GM18873 (cell line): ENCODE results near the gene TAF8.

Source experiments
- ATAC-seq: cut with Tn5 transposase; IDR thresholded peaks from one replicate; pipeline ENCODE4 v1.9.1; 2021; ENCODE audit warnings: mild to moderate bottlenecking, moderate library complexity, moderate number of reproducible peaks; ENCODE audit not compliant: unreplicated experiment, low FRiP score

TAF8 gene

GRCh38 chr6:42049948-42050296 is 402 bp upstream of the TAF8 start:
- no peak for ATAC-seq

- ATAC-seq, result no peak
Observed at GRCh38 chr6:42051268-42051653, 937 bp downstream of the TAF8 start.

DNA sequence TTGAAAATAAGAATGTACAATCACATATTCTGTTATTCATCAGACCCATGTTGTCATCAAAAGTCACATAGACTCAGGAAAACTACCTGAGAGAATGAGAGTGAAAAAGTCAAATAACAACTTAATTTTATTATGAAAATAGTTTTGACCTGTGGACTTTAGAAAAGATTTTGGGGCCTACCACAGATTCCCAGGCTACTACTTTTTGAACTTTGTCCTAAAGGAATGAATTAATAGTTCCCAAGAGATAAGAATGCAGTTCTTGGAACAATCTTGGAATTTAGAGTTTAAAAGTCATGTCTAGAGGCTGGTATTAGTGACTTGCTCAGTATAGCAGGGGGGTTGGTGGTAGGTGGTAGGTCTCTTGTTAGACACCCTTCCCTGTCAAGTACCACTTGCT is 3.3 kb downstream of the TAF8 start:
- ATAC-seq, result no peak

DNA sequence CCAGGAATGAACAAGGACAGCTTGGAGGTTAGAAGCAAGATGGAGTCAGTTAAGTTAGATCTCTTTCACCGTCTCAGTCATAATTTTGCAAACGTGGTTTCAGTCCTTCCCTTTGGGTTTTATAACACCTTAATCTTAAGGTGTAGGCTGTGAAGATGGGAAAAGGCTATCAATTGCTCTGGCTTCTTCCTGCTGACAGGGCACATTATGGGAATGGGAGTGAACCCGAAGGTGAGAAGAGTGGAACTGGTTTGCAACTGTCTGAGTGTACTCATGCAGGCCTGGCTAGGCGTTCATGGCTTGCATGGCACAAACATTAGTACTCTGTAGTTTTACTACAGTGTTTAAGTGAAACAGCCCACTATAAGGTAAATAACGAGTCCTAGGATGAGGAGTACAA is 9.4 kb downstream of the TAF8 start:
- no peak for ATAC-seq

DNA sequence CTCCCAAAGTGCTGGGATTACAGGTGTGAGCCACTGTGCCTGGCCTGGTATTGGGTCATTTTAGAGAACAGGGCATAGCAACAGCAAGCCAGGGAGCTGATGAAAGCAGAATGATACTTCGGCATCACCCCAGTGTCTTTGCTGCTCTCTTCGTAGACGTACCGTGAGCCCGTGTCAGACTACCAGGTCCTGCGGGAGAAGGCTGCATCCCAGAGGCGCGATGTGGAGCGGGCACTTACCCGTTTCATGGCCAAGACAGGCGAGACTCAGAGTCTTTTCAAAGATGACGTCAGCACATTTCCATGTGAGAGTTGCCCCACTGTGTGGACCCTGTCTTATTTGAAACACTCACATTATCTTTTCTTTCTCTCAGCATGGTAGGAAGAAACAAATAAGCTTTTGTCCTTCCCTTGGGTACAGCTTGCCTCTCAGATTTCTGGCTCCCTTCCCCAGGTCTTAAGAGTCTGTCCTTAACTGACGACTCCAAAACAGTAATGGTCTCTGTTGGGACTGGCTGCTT is 15.9 kb downstream of the TAF8 start:
- no peak for ATAC-seq

DNA sequence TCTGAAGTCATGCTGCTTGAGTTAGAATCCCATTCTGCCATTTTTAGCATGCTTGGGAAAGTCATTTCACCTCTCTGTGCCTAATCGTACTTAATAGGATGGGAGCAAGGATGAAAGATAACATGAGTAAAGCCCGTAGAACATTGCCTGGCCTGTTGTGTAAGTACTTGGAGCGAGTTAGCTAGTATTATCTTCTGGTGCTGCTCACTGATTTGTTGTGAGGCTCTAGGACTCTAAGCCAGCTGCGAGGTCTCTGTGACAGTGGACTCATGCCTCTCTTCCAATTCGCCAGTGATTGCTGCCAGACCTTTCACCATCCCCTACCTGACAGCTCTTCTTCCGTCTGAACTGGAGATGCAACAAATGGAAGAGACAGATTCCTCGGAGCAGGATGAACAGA is 17.8 kb downstream of the TAF8 start:
- no peak for ATAC-seq

DNA sequence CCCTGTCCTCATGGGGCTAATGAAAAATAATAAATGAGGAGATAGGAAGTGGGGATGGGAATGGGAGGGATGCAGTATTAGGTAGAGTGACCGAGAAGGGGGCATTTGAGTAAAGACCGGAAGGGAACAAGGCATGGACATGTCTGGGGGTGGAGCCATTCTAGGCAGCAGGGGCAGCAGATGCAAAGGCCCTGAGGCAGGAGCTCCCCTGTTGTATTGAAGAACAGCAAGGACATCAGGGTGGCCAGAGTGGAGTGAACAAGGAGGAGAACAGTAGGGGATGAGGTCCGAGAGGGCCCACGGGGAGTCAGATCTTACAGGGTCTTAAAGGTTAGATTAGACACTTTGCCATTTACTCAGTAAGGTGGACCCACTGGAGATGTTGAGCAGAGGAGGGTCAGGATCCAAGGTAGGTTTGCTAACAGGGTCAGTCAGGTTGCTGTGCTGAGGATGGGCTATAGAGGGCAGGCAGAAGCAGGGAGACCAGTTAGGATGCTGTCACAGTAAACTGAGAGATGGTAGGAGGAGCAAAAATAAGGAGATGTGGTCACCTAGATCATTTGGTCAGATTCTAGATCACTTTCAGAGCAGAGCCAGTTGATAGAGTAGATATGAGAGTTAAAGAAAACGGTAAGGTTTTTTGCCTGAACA is 18.7 kb downstream of the TAF8 start:
- ATAC-seq, result no peak

DNA sequence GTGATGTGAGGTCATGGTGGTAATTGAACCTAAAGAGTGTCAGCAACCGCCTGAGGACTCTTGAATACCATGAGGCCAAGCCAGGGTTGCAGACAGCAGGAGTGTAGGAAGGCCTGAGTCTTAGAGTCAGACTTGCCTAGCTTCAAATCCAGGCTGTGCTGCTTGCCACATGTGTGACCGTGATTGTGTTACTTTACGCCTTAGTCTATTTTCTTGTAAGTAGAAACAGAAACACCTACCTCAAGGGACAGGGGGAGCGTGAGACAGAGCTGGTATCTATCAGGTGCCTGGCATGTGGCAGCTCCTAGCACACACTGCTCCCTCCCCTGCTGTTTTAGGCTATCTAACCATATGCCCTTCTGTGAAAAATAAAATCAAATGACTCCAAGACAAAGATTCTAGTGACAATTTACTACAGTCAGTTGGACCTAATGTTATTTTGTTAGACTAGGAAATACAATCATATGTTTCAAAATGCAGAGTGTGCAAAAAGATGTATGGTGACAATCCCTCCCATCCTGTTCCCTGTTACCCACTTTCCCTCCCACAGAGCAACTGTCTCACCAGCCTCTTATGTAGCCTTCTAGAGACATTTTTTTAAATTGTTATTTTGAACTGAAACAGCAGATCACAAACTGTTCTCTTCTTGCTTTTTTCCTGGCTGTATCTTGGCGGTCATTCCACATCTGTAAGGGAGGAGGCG is 21.7 kb downstream of the TAF8 start:
- ATAC-seq, result no peak

- no peak for ATAC-seq
Observed at GRCh38 chr6:42073287-42073686, 23.0 kb downstream of the TAF8 start.

DNA sequence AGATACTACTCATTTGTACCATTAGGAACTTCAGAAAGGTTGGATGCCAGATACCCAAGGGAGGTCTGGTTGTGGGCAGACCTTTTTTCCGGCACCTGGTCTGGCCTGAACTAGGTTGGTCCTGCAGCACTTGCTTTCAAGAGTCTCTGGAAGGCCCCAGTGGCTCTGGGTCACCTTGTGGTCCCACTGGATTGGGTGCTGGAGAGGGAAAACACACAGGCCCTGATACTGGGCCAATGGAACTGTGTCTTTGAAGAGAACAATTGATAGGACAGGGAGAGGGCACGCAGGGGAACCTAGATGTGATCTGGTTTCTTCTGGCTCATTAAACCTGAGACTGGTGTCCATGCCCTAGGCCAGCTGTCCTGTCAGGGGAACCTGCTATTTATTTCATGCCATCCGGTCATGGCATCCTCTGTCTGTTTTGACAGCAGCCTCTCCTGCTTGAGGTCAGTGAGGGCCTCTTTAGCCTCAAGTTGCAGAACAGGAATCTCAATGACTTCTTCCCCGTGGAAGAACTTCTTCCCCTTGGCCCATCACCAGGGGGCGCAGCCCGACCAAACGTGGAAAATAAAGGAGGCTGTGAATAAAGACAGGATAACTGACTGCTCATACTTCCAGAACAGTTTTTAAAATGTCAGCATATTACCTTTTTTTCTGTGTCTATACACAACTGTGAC is 25.0 kb downstream of the TAF8 start:
- no peak for ATAC-seq

GRCh38 chr6:42078386-42078785 is 28.1 kb downstream of the TAF8 start:
- ATAC-seq, result no peak

GRCh38 chr6:42079941-42080464 is 29.7 kb downstream of the TAF8 start:
- no peak for ATAC-seq

GRCh38 chr6:42083530-42083929 is 33.2 kb downstream of the TAF8 start:
- ATAC-seq, result no peak

DNA sequence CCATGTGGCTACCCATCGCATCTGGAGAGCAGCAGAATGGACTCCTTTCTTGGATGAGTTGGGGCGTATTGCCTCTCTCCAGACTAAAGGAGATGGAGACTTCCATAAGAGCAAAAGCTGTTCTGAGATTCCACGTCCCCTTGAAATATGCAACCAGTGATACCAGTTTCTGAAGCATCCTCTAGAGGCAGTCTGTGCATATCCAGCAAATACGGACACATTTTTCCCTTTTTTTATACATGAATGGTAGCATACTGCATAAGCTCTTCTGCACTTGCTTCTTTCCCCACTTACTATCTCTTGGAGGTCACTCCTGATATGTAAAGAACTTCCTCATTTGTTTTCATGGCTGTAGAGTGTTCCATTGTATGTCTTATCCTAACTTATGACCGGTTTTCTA is 34.6 kb downstream of the TAF8 start:
- no peak for ATAC-seq

GRCh38 chr6:42086046-42087035 is 36.0 kb downstream of the TAF8 start:
- ATAC-seq, result no peak

GRCh38 chr6:42088101-42088591 is 37.8 kb downstream of the TAF8 start:
- no peak for ATAC-seq

- no peak for ATAC-seq
Observed at GRCh38 chr6:42090819-42091717, 40.7 kb downstream of the TAF8 start.

DNA sequence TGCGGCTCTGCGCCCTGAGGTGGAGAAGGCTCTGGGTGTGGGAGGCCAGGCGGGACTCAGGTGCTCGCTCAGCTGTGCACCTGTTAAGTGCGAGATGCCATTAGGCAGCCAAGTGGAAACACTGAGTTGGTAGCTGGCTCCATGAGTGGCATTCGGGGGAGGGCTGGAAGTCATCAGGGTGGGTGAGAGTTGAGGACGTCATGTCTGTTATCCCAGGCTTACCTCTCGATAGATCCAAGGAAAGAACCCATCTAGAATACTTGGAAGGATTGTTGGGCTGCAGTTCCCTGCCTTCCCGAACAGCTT is 41.3 kb downstream of the TAF8 start:
- no peak for ATAC-seq

DNA sequence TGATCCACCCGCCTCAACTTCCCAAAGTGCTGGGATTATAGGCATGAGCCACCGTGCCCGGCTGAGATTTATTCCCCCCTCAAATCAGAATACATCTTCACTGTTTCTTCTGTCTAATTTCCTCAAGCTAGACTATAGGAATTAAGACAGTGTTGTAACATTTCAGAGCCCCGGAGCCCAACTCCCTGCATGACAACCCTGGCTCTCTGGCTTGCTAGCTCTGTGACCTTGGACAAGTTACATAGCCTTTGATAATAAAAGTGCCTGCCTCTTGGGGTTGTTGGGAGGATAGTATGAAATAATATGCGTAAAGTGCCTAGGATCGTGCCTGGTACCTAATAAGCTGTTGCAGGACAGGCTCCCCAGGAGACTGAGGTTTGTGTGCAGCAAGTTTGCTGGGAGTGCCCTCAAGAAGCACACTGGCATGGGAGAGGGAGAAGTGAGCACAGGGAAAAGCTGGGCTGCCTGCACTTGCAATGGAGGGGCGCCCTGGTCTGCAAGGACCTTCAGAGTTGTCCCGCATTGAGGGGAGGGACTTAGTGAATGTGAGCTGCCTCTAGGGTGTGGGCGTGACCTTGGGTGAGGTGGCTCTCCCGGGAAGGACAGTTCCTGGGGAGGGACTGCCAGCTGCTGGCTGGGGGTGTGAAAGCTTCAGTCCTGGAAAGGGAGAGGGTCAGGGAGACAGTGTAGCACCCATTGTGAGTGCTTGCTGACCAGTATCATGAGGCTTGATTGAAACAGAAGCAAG is 43.4 kb downstream of the TAF8 start:
- ATAC-seq, result no peak
